Measurements from ENCODE around the gene MKNK1. TPM values are rescaled to one million over a fixed set of nuclear protein-coding genes. Genes with fewer than 3 reads are reported as not detected.

The MKNK1 gene
- polyA plus RNA-seq, 1 donor (not counting 4 experiments of a cell fraction or from before 2014, with no cell fraction given) = 55.7 TPM

DNA sequence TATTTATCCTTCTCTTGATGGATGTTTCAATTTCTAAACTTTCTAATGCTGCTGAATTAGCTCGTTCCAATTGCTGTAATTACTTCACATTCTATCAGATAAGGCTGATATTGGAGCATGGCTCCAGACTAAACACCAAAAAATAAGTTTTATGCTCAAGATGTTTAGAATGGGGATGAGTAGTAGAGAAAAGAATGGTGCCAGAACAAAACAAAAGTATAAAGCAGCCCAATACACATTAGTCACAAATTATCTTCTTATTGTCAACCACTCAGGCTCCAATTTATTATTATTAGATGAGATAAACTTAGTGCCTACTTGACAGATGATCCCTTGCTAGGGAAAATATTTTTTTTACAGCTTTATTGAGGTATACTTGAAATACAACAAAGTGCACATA, 42.3 kb upstream of the MKNK1 start:
- DNase-seq (ENCODE audit: low read depth, low spot score) = no peak
- Histone ChIP-seq H3K9me3 (ENCODE audit: control insufficient read depth, low read depth, low read length) (no peaks in the 10 kb centered on the region), H3K9ac (ENCODE audit: control insufficient read depth, extremely low read depth, insufficient read depth, low read length) (no peak overlapping the region), H3K79me2 (ENCODE audit: control insufficient read depth, insufficient read depth, low read length) (no peaks in the 10 kb centered on the region), H3K4me2 (ENCODE audit: control insufficient read depth, extremely low read depth, insufficient read depth, low read depth, low read length) (no peak overlapping the region), H3K36me3 (ENCODE audit: control insufficient read depth in 2 of 2, extremely low read depth in 1 of 2, insufficient read depth in 2 of 2, low read length in 2 of 2) (peaks cover 1 to 13% of the 10 kb centered on the region in 2 experiments), H3K27me3 (ENCODE audit: control insufficient read depth, extremely low read depth, insufficient read depth, low read length) (no peaks in the 10 kb centered on the region), H3K27ac (ENCODE audit: control insufficient read depth, insufficient read depth, low read length) (no peak overlapping the region), H4K20me1 (ENCODE audit: control insufficient read depth, extremely low read depth, insufficient read depth, low read length) (no peaks in the 10 kb centered on the region), H3K4me1 (ENCODE audit: control insufficient read depth, extremely low read depth, insufficient read depth, low read length) (no peaks in the 10 kb centered on the region), H3K4me3 (ENCODE audit: control insufficient read depth in 2 of 3, extremely low read depth in 1 of 3, insufficient read depth in 2 of 3, low read depth in 1 of 3, low read length in 3 of 3) (no peak overlapping the region), H3K9me1 (ENCODE audit: control insufficient read depth, extremely low read depth, insufficient read depth, low read length) (no peaks in the 10 kb centered on the region), H2AFZ (ENCODE audit: control insufficient read depth, low read length) (no peak overlapping the region)
- dilution Hi-C loops (cut with MboI; ENCODE audit: extremely low pct_ligation_motif_present, low sequenced_read_pairs) = no loop called here
- no peak for FAIRE-seq
- TF ChIP-seq EZH2 (IDR thresholded peaks at IDR 0.05; ENCODE audit: low read length) = no peak
- TF ChIP-seq, protein P1, sequence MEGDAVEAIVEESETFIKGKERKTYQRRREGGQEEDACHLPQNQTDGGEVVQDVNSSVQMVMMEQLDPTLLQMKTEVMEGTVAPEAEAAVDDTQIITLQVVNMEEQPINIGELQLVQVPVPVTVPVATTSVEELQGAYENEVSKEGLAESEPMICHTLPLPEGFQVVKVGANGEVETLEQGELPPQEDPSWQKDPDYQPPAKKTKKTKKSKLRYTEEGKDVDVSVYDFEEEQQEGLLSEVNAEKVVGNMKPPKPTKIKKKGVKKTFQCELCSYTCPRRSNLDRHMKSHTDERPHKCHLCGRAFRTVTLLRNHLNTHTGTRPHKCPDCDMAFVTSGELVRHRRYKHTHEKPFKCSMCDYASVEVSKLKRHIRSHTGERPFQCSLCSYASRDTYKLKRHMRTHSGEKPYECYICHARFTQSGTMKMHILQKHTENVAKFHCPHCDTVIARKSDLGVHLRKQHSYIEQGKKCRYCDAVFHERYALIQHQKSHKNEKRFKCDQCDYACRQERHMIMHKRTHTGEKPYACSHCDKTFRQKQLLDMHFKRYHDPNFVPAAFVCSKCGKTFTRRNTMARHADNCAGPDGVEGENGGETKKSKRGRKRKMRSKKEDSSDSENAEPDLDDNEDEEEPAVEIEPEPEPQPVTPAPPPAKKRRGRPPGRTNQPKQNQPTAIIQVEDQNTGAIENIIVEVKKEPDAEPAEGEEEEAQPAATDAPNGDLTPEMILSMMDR (optimal IDR thresholded peaks at IDR 0.05 in 1 of 3, IDR thresholded peaks at IDR 0.05 in 1 of 3, conservative IDR thresholded peaks at IDR 0.05 in 1 of 3; ENCODE audit: extremely low read depth in 1 of 3, insufficient read depth in 2 of 3, low read length in 3 of 3) = no peak

DNA sequence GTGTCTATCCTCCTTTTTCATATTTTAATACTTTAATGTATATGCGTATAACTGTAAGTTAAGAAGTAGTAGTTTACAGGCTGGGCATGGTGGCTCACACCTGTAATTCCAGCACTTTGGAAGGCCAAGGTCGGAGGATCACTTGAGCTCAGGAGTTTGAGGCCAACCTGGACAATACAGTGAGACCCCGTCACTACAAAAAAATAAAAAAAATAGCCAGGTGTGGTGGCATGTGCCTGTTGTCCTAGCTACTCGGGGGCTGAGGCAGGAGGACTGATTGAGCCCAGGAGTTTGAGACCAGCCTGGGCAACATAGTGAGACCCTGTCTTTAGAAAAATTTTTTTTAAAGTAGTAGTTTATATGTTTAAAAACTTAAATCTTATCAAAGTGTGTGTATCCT, 41.7 kb upstream of the MKNK1 start:
- H3K4me1 ChIP-seq (ENCODE audit: control insufficient read depth, extremely low read depth, insufficient read depth, low read length) = no peaks in the 10 kb centered on the region
- DNase-seq (ENCODE audit: low read depth, low spot score) (no peak), FAIRE-seq (no peak)
- H4K20me1 ChIP-seq (ENCODE audit: control insufficient read depth, extremely low read depth, insufficient read depth, low read length) = no peaks in the 10 kb centered on the region
- dilution Hi-C loops (cut with MboI; ENCODE audit: extremely low pct_ligation_motif_present, low sequenced_read_pairs) = no loop called here
- H3K4me3 ChIP-seq (ENCODE audit: control insufficient read depth in 2 of 3, extremely low read depth in 1 of 3, insufficient read depth in 2 of 3, low read depth in 1 of 3, low read length in 3 of 3) = no peak overlapping the region
- no peak overlapping the region for H3K4me2 ChIP-seq (ENCODE audit: control insufficient read depth, extremely low read depth, insufficient read depth, low read depth, low read length)
- H3K27me3 ChIP-seq (ENCODE audit: control insufficient read depth, extremely low read depth, insufficient read depth, low read length) = no peaks in the 10 kb centered on the region
- H3K79me2 ChIP-seq (ENCODE audit: control insufficient read depth, insufficient read depth, low read length) = no peaks in the 10 kb centered on the region
- peaks cover 1 to 13% of the 10 kb centered on the region in 2 experiments for H3K36me3 ChIP-seq (ENCODE audit: control insufficient read depth in 2 of 2, extremely low read depth in 1 of 2, insufficient read depth in 2 of 2, low read length in 2 of 2)
- no peak overlapping the region for H3K27ac ChIP-seq (ENCODE audit: control insufficient read depth, insufficient read depth, low read length)
- no peaks in the 10 kb centered on the region for H3K9me3 ChIP-seq (ENCODE audit: control insufficient read depth, low read depth, low read length)
- H2AFZ ChIP-seq (ENCODE audit: control insufficient read depth, low read length) = no peak overlapping the region
- H3K9me1 ChIP-seq (ENCODE audit: control insufficient read depth, extremely low read depth, insufficient read depth, low read length) = no peaks in the 10 kb centered on the region
- H3K9ac ChIP-seq (ENCODE audit: control insufficient read depth, extremely low read depth, insufficient read depth, low read length) = no peak overlapping the region
- TF ChIP-seq EZH2 (IDR thresholded peaks at IDR 0.05; ENCODE audit: low read length) = no peak
- TF ChIP-seq, protein P1 (optimal IDR thresholded peaks at IDR 0.05 in 1 of 3, IDR thresholded peaks at IDR 0.05 in 1 of 3, conservative IDR thresholded peaks at IDR 0.05 in 1 of 3; ENCODE audit: extremely low read depth in 1 of 3, insufficient read depth in 2 of 3, low read length in 3 of 3) = no peak
